HG03095 (cell line): Measurements from ENCODE around the gene RABL6.

ENCODE experiments used
- ATAC-seq: cut with Tn5 transposase; IDR thresholded peaks from one replicate; pipeline ENCODE4 v1.9.1; 2021; ENCODE audit warnings: moderate library complexity; ENCODE audit not compliant: unreplicated experiment

RABL6 gene

DNA sequence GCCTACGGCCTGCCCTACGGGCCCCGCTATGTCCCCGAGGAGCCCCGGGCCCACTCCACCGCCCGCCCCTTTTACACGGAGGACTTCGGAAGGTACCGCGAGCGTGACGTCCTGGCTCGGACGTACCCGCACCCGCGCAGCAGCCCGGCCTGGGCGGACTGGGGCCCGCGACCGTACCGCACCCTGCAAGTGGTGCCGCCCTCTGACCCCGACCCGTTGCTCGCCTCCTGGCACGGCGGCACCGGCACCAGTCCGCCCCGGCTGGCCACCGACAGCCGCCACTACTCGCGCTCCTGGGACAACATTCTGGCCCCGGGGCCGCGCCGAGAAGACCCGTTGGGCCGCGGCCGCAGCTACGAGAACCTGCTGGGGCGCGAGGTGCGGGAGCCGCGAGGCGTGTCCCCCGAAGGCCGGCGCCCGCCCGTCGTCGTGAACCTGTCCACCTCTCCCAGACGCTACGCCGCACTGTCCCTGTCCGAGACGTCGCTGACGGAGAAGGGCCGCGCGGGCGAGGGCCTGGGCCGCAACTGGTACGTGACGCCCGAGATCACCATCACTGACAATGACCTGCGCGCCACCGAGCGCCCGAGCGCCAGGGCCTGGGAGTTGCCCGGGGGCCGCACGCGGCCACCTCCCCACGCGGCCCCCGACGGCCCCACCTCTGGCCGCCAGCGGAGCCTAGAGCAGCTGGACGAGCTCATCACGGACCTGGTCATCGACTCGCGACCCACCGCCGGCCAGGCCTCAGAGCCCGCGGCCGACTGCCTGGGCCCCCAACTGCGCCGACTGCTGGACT lies 37.9 kb downstream of the RABL6 start:
- ATAC-seq, result no peak

DNA sequence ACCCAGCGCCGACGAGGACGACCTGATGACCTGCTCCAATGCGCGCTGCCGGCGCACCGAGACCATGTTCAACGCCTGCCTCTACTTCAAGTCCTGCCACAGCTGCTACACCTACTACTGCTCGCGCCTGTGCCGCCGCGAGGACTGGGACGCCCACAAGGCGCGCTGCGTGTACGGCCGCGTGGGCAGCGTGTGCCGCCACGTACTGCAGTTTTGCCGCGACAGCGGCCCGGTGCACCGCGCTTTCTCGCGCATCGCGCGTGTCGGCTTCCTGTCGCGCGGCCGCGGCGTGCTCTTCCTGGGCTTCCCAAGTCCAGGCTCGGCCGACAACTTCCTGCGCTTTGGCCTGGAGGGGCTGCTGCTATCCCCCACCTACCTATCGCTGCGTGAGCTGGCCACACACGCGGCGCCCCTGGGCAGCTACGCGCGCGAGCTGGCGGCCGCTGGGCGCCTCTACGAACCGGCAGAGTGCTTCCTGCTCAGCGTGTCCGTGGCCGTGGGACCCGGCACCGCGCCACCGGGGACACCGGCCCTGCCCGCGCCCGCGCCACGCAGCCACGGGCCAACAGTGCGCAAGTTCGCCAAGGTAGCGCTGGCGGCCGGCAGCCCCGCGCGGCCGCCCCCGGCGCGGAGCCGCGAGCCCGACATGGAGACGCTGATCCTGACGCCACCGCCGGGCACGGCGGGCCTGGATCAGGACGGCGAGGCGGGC lies 38.8 kb downstream of the RABL6 start:
- ATAC-seq, result no peak

DNA sequence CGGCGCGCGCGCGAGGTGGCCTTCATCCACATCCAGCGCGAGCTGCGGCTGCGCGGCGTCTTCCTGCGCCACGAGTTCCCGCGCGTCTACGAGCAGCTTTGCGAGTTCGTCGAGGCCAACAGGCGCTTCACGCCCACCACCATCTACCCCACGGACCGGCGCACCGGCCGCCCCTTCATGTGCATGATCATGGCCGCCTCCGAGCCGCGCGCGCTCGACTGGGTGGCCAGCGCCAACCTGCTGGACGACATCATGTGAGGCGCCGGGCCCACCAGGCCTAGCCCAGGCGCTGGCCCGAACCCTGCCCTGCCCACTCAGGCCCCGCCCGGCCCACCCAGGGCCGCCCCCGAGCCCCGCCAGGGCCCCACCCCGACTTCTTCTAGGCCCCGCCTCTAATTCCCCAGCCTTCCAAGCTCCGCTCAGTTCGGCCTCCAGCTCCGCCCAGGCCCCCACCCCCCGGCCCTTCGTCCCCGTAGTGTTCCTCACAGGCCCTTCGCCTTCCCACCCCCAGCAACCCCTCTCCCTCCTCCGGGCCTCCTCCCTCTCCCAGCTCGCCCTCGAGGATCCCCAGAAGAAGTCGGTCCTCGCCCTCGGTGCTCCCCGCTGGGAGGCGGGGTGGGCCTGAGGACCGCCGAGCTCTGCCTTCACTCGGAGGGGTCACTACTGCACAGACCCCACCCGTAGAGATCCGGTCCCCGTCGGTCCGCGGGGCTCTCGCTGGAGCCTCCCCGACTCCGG lies 39.5 kb downstream of the RABL6 start:
- ATAC-seq, result no peak

DNA sequence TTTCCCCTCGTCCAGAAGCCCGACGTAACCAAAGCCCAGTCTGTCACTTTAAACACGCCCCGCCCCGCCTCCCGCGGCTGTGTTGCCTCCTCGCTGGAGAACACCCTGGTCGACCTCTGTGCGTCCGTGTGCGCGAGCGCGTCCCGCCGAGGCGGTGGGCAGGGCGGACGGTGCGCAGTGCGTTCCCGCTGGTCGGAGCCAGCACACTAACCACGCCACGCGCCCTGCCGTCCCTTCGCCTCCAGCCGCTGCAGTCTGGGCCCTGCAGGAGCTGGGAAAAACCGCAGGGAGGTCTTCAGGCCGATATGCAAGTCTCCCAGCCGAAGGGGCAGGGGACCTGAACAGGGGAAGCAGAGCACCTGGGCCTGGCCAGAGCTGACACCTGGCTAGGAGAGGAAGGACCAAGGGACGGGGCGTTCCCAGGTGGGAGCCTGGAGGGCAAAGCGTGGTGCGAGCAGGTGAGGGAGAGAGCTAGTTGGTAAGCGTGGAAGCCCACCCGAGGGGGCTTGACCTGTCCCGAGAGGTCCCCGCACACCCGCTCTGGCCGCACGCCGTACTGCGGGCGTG lies 40.2 kb downstream of the RABL6 start:
- no peak for ATAC-seq

DNA sequence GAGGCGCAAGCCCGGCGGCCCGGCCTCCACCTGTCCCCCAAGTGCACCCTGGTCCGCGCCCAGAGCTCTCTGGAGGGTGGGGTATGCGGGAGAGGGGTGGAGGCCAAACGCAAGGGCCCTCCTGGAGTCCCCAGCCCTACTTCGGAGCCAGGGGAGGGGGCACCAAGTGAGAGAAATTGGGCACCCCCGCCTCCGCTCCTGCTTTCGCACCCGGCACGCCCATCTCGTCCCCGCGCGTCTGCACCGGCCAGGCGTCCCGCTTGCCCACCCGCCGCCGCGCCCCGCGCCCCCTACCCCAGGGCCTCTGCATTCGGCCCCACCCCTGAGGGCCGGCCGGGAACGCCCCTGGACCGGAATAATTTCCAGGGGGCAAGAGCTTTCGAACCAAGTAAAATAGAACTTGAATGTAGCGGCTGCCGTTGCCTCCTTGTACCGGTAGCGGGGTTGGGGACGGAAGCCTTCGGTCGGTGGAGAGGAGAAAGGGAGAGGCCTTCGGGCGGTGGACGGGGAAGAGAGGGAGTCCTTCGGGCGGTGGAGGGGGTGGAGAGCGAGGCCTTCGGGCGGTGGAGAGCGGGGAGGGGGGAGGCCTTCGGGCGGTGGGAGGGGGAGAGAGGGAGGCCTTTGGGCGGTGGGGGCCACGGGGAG lies 40.8 kb downstream of the RABL6 start:
- no peak for ATAC-seq

DNA sequence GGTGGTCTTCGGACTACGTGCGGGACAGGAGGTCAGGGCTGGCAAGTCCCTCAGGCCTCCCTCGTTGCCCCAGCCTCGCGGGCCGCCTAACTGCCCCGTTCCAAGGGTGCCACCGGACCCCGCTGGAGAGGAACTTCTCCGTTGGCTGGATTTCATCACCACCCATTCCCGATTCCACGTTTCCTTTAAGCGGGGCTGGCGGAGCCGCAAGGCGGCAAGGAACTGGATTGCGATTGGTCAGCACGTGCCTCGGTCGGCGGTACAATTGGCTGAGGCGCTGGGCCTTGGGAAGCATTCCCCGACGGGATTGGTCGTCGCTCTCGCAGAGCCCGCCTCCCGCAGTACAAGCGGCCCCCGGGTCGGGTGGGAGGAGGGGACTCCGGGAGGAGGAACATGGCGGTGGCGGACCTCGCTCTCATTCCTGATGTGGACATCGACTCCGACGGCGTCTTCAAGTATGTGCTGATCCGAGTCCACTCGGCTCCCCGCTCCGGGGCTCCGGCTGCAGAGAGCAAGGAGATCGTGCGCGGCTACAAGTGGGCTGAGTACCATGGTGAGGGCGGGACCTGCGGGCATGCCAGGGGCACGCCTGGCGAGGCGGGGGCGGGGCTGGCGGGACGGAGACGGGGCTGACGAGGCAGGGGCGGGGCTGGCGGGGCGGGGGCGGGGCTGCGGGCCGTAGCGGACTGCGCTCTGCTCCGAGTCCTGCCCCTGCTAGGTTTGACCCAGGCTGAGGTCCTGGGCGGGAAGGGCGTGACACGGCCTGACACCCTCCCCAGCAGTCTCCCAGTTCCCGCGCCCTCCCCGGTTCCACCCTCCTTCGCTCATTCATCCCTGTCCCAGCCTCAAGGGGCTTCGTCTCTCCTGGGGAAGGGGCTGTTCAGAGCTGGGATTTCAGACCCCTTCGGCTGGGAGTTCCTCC lies 41.6 kb downstream of the RABL6 start, which contains the start of gene PHPT1:
Gene PHPT1, plus strand, starts transcription at position 372 of the 922 bp plus-strand sequence. Its CDS starts 22 bp downstream, at position 394.
- peak; percentile 64 for ATAC-seq

DNA sequence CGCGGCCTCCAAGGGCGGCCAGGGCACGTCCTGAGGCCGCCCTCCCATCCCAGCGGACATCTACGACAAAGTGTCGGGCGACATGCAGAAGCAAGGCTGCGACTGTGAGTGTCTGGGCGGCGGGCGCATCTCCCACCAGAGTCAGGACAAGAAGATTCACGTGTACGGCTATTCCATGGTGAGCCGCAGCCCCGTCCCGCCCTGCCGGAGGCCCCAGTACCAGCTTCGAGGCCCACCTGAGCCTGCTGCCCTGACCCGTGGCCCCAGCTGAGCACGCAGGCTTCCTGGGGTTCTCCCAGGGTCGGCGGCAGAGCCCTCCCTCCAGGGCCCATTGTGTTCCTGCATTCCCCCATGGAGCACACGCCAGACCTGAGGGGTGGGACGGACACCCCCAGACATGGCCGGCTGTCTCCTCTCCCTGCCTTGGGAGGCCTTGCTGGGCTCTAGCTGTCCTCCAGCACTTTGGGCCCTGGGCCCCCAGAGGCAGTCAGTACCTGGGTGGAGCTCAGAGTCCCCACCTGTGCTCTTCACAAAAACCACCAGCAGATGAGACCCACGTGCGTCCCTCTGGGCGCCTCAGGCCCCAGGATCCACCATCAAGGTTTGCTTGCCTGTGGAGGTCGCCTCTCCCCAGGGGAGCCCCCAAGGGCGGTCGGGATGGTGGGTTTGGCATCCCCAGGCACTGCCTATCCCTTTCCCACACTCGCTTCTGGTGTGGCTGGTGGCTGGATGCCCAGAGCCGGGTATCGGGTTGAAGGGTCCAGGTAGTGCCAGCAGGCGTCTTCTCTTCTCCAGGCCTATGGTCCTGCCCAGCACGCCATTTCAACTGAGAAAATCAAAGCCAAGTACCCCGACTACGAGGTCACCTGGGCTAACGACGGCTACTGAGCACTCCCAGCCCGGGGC lies 42.5 kb downstream of the RABL6 start:
- no peak for ATAC-seq

DNA sequence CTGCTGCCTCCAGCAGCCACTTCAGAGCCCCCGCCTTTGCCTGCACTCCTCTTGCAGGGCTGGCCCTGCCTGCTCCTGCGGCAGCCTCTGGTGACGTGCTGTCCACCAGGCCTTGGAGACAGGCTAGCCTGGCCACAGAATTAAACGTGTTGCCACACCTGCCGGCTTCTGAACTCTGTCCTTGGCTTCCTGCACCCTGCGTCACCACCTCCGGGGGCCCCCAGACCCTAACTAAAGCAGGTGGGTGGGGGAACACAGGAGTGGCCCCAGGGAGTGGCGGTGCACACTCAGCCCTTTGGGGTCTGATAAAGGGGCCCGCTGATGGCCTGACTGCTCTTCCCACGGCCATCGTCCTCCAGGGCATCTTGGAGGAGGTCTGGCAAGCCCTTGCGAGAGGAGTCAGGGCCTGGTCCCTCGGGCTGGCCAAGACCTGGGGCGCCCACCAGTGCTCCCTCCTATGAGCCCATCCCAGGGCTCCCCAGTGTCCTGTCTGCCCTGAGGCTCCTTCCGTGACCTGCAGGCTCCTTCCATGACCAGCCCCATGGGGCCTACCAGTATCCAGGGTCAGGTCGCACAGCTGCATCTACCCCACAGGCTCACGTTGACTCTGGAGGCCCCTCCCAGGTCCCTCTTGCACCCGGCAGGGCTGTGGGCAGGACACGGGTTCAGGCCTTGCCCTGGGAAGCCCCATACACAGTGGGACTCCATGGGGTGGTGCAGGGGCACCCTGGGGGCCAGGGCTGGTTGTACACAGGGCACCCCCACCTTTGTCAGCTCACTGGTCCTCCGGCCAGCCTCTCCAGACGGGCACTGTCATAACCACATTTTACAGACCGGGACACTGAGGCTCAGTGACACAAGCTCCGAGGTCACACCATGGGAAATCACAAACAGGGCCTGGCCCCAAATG lies 43.4 kb downstream of the RABL6 start:
- no peak for ATAC-seq

DNA sequence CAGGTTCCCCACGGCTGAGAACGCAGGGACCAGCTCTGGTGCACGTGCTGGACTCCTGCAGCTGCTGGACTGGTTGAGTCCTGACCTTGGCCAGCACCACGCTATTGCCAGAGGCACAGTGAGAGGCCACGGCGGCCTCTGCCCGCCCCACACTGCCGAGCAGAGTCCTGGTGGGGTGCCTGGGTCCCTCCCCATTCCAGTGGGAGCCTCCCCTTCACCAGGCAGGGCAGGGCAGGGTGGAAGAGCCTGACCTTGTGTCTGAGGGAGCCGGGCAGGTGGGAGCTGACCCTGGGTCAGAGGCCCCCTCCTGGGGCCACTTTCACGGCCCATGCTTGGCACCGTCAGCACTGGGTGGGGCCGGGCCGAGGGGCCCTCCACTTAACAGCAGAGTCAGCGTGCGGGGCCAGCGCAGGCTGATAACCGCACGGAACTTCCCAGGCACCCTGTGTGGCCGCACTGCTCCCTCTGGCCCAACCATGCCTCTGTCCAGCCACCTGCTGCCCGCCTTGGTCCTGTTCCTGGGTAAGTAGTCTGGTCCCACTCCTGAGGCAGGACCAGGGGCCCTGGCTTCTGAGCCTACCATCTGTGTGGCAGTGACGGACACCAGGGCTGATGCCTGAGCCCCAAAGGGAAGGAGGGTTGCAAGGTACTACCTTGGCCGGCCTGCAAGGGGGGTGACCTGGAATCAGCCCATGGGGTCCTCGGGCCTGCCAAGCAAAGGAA lies 44.4 kb downstream of the RABL6 start, which contains the start of gene MAMDC4:
Gene MAMDC4, plus strand, starts transcription at position 406 of the 723 bp plus-strand sequence. Its CDS starts 71 bp downstream, at position 477.
- ATAC-seq, result no peak

DNA sequence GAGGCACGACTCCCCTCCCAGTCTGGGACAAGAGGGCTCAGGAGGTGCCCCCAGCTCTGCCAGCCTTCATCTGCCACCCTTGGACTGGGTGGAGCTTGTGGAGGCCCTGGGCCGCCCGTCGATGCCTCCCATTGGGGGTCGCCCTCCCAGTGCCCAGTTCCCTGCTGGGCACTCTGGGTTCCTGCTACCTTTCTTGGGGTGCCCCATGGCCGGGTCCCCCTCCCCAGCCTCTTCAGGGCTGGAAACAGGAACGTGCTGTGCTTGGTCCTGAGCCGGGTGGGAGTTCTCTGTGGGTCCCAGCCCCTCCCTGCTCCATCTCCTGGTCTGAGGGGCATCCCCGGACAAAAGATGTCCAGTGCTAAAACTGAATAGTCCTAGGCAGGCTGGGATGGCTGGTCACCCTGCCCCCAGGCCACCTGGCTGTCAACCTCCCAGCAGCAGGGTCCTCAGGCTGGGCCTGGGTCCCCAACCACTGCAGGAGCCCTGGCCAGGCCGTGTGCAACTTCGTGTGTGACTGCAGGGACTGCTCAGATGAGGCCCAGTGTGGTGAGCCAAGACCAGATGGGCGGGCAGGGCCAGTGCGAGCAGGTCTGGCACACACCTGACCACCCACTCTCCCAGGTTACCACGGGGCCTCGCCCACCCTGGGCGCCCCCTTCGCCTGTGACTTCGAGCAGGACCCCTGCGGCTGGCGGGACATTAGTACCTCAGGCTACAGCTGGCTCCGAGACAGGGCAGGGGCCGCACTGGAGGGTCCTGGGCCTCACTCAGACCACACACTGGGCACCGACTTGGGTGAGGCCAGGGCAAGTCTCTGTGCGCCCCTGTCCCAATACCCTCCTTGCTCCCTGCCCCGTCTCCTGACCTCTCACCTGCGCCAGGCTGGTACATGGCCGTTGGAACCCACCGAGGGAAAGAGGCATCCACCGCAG lies 45.2 kb downstream of the RABL6 start:
- no peak for ATAC-seq

DNA sequence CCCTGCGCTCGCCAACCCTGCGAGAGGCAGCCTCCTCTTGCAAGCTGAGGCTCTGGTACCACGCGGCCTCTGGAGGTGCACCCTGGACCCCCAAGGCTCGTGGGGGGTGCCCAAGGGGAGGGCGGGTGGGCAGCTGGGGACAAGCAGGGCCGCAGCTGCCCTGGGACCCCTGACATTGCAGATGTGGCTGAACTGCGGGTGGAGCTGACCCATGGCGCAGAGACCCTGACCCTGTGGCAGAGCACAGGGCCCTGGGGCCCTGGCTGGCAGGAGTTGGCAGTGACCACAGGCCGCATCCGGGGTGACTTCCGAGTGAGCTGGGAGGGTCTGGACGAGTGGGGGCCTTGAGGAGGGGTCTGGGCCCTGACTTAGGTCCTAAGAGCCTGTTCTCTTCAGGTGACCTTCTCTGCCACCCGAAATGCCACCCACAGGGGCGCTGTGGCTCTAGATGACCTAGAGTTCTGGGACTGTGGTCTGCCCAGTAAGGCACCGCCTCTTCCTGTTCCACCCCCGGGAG lies 45.9 kb downstream of the RABL6 start:
- no peak for ATAC-seq

DNA sequence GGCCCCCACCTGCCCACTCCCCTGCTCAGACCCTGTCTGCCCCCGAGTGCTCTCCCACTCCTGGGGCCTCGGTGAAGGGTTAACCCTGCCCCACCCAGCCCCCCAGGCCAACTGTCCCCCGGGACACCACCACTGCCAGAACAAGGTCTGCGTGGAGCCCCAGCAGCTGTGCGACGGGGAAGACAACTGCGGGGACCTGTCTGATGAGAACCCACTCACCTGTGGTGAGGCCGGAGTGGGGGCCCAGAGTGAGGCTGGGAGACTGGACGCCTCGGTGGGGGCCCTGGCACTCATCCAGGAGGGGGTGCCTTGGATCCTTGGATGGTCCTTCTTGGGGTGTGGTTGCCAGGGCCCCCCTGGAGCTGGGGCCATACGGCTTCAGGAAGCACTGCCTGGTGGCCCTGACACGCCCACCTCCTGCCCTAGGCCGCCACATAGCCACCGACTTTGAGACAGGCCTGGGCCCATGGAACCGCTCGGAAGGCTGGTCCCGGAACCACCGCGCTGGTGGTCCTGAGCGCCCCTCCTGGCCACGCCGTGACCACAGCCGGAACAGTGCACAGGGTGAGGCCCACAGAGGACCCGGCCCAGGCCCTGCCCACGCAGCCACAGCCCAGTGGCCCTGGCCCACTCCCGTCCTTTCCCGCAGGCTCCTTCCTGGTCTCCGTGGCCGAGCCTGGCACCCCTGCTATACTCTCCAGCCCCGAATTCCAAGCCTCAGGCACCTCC lies 46.5 kb downstream of the RABL6 start:
- ATAC-seq, result no peak

DNA sequence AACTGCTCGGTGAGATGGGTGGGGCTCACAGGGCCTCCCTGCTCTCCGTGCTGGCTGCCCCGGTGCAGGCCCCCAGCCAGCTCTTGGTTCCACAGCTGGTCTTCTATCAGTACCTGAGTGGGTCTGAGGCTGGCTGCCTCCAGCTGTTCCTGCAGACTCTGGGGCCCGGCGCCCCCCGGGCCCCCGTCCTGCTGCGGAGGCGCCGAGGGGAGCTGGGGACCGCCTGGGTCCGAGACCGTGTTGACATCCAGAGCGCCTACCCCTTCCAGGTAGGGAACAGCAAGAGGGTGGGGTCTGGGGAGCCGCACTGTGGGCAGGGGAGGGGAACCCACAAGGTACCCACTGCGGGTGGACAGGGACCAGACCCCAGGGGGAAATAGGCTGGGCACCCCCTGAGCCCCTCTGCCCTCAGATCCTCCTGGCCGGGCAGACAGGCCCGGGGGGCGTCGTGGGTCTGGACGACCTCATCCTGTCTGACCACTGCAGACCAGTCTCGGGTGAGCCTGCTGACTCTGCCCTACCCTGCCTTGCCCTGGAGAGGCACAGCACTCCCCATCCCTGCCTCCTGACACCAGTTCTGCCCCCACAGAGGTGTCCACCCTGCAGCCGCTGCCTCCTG lies 47.2 kb downstream of the RABL6 start:
- no peak for ATAC-seq

DNA sequence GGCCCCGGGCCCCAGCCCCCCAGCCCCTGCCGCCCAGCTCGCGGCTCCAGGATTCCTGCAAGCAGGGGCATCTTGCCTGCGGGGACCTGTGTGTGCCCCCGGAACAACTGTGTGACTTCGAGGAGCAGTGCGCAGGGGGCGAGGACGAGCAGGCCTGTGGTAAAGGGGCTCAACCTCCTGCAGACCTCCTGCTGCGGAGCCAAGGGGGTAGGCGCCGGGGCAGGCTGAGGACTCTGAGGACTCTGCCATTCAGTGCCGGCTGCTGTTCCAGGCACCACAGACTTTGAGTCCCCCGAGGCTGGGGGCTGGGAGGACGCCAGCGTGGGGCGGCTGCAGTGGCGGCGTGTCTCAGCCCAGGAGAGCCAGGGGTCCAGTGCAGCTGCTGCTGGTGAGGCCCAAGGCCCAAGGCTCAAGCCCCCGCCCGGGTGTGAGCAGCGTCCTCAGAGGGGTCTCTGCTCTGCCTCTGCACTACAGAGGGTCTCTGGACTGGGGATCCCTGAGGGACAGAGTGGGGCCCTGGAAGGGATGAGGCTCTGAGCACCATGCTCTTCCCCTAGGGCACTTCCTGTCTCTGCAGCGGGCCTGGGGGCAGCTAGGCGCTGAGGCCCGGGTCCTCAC lies 47.8 kb downstream of the RABL6 start:
- ATAC-seq, result no peak
